Left lung (tissue), 10 donors: ENCODE measurements around the gene VKORC1L1. TPM values are rescaled to one million over a fixed set of nuclear protein-coding genes. Genes with fewer than 3 reads are reported as not detected.

Source experiments
- ATAC-seq: fragments of 200-7000 bp; cut with Tn5 transposase; one replicate; pipeline ENCODE4 v1.9.1; 2020; ENCODE audit warnings: moderate library complexity
- DNase-seq, 4 donors: peaks; one replicate each; pipeline ENCODE4 v3.0.0-alpha.2; 2013 to 2020
- H3K27ac ChIP-seq, 2 donors: fragments of 200-600 bp; sonication (generic) in 1 of 2; one replicate each; pipeline versions ENCODE4 v1.5.0 to v1.8.0; 2020 to 2021
- H3K27me3 ChIP-seq, 2 donors: fragments of 200-600 bp; sonication (generic) in 1 of 2; one replicate each; pipeline versions ENCODE4 v1.5.0 to v1.8.0; 2020 to 2021
- H3K36me3 ChIP-seq, 2 donors: fragments of 200-600 bp; sonication (generic) in 1 of 2; one replicate each; pipeline versions ENCODE4 v1.5.0 to v1.8.0; 2020 to 2021
- H3K4me1 ChIP-seq, 2 donors: fragments of 200-600 bp; one replicate each; pipeline ENCODE4 v1.8.0; 2021
- H3K4me3 ChIP-seq, 2 donors: fragments of 200-600 bp; sonication (generic) in 1 of 2; one replicate each; pipeline versions ENCODE4 v1.5.0 to v1.8.0; 2020 to 2021; ENCODE audit warnings: mild to moderate bottlenecking in 1 of 2
- H3K9me3 ChIP-seq, 2 donors: fragments of 200-600 bp; sonication (generic) in 1 of 2; one replicate each; pipeline versions ENCODE4 v1.5.0 to v1.8.0; 2020 to 2021
- CTCF ChIP-seq, 2 donors: fragments of 200-600 bp; sonication (generic) in 1 of 2; IDR thresholded peaks; one replicate each; pipeline versions ENCODE4 v1.5.0 to v1.8.0; 2021; ENCODE audit warnings: antibody characterized with exemption in 2 of 2
- intact Hi-C, 2 donors: fragments of 100-400 bp; cut with DNase I; formaldehyde crosslinking; loops; one replicate each; pipeline versions ENCODE4 v1.11.2 to v1.14.2; 2022
- polyA plus RNA-seq, 6 donors: library from polyadenylated mRNA; unstranded; fragments of 120-200 nt; gene quantifications; one replicate each; pipeline ENCODE4 v1.2.1, GENCODE V29; 2013; ENCODE audit not compliant: insufficient read length in 6 of 6
- total RNA-seq, 2 donors: library from RNA; stranded (reverse); fragmentation: NEBNext Ultra II Directional; extraction: Animal tissue kit (Norgen Biotek cat#: 25700); gene quantifications; one replicate each; pipeline ENCODE4 v1.2.1, GENCODE V29; 2021
- donor health status: DM: no; HTN: yes; CAD: no.
- donor health status: DM: no; HTN: no; CAD: no.

VKORC1L1 gene
- total and polyA plus RNA-seq, 8 donors, result 32.4 to 49.6 (median 37.7) TPM

GRCh38 chr7:65924193-65924592 is 51.3 kb downstream of the VKORC1L1 start:
- no peak overlapping the region for H3K4me3 ChIP-seq
- TF ChIP-seq CTCF (IDR thresholded peaks at IDR 0.05), result no peak
- ATAC-seq (peak; percentile 69), DNase-seq (no peak)
- H3K4me1 ChIP-seq, result no peaks in the 10 kb centered on the region
- H3K27ac ChIP-seq, result no peak overlapping the region
- H3K9me3 ChIP-seq, result no peaks in the 10 kb centered on the region
- H3K36me3 ChIP-seq, result no peaks in the 10 kb centered on the region
- H3K27me3 ChIP-seq, result no peaks in the 10 kb centered on the region
- intact Hi-C loops, result no loop called here

DNA sequence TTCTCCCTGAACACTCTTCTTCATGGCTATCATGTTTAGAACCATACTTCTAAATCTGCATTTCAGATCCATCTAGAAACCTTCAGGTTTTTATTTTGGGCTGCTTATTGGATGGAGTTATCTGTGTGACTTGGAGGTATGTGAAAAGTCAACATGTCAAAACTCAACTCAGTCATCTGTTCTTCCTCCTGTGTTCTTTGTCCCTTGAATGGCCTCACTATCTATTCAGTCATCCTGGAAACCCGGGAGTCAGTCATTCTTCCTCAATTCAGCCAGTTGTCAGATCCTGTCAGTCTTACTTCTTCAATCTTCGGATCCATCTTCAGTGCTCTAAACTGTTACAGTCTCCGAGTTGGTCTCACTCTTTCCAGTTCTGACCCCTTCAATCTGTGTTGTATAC is 52.2 kb downstream of the VKORC1L1 start:
- Histone ChIP-seq H3K36me3 (no peaks in the 10 kb centered on the region), H3K9me3 (no peaks in the 10 kb centered on the region), H3K27me3 (no peaks in the 10 kb centered on the region), H3K4me3 (no peak overlapping the region), H3K4me1 (no peaks in the 10 kb centered on the region), H3K27ac (no peak overlapping the region)
- TF ChIP-seq CTCF (IDR thresholded peaks at IDR 0.05), result no peak
- ATAC-seq, result no peak
- intact Hi-C loops, result no loop called here
- no peak for DNase-seq

DNA sequence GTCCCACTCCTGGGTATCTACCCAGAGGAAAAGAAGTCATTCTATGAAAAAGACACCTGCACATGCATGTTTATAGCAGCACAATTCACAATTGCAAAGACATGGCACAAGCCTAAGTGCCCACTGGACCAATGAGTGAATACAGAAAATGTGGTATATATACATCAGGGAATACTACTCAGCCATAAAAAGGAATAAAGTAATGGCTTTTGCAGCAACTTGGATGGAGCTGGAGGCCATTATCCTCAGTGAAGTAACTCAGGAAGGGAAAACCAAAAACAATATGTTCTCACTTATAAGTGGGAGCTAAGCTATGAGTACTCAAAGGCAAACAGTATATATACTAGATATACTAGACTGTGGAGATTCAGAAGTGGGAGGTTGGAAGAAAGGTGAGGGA is 53.7 kb downstream of the VKORC1L1 start:
- Histone ChIP-seq H3K27me3 (no peaks in the 10 kb centered on the region), H3K4me1 (no peaks in the 10 kb centered on the region), H3K4me3 (no peak overlapping the region), H3K9me3 (no peaks in the 10 kb centered on the region), H3K36me3 (no peaks in the 10 kb centered on the region), H3K27ac (no peak overlapping the region)
- DNase-seq (no peak), ATAC-seq (no peak)
- intact Hi-C loops, result no loop called here
- TF ChIP-seq CTCF (IDR thresholded peaks at IDR 0.05), result no peak

- ATAC-seq, result peak; percentile 55
- peak in 1 of 4 donors; percentile 34 for DNase-seq
- no peak overlapping the region for H3K27ac ChIP-seq
Measured at GRCh38 chr7:65927489-65928448, 54.9 kb downstream of the VKORC1L1 start.

More at GRCh38 chr7:65927489-65928448, 54.9 kb downstream of the VKORC1L1 start:
- H3K27me3 ChIP-seq, result no peaks in the 10 kb centered on the region
- TF ChIP-seq CTCF (IDR thresholded peaks at IDR 0.05), result no peak
- H3K36me3 ChIP-seq, result no peaks in the 10 kb centered on the region
- intact Hi-C loops, result no loop called here
- H3K9me3 ChIP-seq, result no peaks in the 10 kb centered on the region
- H3K4me1 ChIP-seq, result no peaks in the 10 kb centered on the region
- no peak overlapping the region for H3K4me3 ChIP-seq
